HUES48 (cell line): ENCODE results near the gene OR10T2.
"Not testable (repeated sequence)": the region's sequence is repeated elsewhere in the genome, so short reads cannot be mapped to it uniquely, and the experiment has no call there.

ENCODE experiments used
- H3K27ac ChIP-seq: one replicate; pipeline ENCODE4 v1.7.0; 2013; ENCODE audit warnings: low read depth, low read length, inconsistent platforms
- H3K27me3 ChIP-seq: 2 replicates; pipeline ENCODE4 v1.6.1; 2013; ENCODE audit warnings: mild to moderate bottlenecking, low read length; ENCODE audit not compliant: control insufficient read depth, insufficient read depth
- H3K36me3 ChIP-seq: 2 replicates; pipeline ENCODE4 v1.6.1; 2013; ENCODE audit warnings: low read length; ENCODE audit not compliant: control insufficient read depth, insufficient read depth
- H3K4me1 ChIP-seq: 2 replicates; pipeline ENCODE4 v1.6.1; 2013; ENCODE audit warnings: mild to moderate bottlenecking, low read length; ENCODE audit not compliant: control insufficient read depth, insufficient read depth
- H3K4me3 ChIP-seq: 2 replicates; pipeline ENCODE4 v1.5.1; 2013; ENCODE audit warnings: mild to moderate bottlenecking, low read depth, low read length
- H3K9ac ChIP-seq: 2 replicates; pipeline ENCODE4 v1.6.1; 2013; ENCODE audit warnings: mild to moderate bottlenecking, low read depth, low read length, moderate library complexity
- H3K9me3 ChIP-seq: 2 replicates; pipeline ENCODE4 v1.6.1; 2013; ENCODE audit warnings: low read length; ENCODE audit not compliant: control insufficient read depth, insufficient read depth

The OR10T2 gene, protein sequence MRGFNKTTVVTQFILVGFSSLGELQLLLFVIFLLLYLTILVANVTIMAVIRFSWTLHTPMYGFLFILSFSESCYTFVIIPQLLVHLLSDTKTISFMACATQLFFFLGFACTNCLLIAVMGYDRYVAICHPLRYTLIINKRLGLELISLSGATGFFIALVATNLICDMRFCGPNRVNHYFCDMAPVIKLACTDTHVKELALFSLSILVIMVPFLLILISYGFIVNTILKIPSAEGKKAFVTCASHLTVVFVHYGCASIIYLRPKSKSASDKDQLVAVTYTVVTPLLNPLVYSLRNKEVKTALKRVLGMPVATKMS

DNA sequence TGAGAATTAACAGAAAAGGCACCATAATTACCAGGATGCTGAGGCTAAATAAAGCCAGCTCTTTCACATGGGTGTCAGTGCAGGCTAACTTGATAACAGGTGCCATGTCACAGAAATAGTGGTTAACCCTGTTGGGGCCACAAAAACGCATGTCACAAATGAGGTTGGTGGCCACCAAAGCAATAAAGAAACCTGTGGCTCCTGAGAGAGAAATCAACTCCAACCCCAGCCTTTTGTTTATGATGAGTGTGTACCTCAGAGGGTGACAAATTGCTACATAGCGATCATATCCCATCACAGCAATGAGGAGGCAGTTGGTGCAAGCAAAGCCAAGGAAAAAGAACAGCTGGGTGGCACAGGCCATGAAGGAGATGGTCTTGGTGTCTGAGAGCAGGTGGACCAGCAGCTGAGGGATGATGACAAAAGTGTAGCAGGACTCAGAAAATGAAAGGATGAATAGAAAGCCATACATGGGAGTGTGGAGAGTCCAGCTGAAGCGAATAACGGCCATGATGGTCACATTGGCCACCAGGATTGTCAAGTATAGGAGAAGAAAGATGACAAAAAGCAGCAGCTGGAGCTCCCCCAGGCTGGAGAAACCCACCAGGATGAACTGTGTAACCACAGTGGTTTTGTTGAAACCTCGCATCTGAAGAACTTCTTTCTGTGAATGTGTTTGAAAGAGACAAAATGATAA lies at the start of gene OR10T2:
Gene OR10T2, minus strand, starts transcription at position 649 of the 697 bp plus-strand sequence. Its CDS starts 0 bp downstream, at position 649.
- Histone ChIP-seq H3K36me3 (no peaks in the 10 kb centered on the region), H3K4me1 (no peaks in the 10 kb centered on the region), H3K4me3 (no peak within 1 kb of the TSS), H3K9ac (no peak within 1 kb of the TSS), H3K27ac (no peak within 1 kb of the TSS), H3K27me3 (no peaks in the 10 kb centered on the region), H3K9me3 (no peaks in the 10 kb centered on the region)

DNA sequence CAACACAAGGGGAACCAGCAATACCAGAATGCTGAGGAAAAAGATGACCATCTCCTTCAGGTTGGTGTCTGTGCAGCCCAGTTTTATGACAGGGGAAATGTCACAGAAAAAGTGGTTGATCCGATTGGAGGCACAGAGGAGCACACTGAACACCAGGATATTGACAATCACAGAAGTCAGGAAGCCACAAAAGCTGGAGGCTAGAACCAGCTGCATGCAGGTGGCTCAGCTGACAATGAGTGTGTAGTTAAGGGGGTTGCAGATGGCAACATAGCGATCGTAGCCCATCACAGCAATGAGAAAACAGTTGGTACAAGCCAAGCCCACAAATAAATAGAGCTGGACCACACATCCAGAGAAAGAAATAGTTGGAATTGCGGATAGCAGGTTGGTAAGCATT lies 46.1 kb upstream of the OR10T2 start:
- Histone ChIP-seq H3K9me3 (no peaks in the 10 kb centered on the region), H3K4me3 (no peak overlapping the region), H3K36me3 (no peaks in the 10 kb centered on the region), H3K9ac (no peak overlapping the region), H3K27ac (no peak overlapping the region), H3K4me1 (no peaks in the 10 kb centered on the region), H3K27me3 (no peaks in the 10 kb centered on the region)

DNA sequence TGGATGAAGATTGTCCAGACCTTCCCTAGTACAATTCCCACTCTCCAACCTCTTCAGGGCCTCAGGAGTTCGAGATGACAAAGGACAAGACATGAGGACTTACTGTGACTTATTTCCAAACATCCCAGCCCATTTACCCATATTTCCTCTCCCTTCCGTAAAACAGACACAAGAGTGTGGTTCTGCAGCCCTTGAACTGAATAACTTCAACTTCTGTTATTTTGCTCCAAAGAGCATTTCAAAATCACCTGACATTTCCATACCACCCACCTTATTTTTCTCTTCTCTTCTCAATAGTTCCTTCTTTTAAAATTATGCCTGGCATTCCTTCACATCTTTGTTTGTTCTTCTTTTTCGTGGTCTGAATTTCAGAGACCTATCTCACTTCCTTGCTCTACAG lies 35.5 kb upstream of the OR10T2 start:
- Histone ChIP-seq H3K4me1 (no peaks in the 10 kb centered on the region), H3K4me3 (no peak overlapping the region), H3K36me3 (no peaks in the 10 kb centered on the region), H3K27ac (no peak overlapping the region), H3K9me3 (no peaks in the 10 kb centered on the region; the same call in none of the 2 replicates), H3K27me3 (no peaks in the 10 kb centered on the region), H3K9ac (no peak overlapping the region)

DNA sequence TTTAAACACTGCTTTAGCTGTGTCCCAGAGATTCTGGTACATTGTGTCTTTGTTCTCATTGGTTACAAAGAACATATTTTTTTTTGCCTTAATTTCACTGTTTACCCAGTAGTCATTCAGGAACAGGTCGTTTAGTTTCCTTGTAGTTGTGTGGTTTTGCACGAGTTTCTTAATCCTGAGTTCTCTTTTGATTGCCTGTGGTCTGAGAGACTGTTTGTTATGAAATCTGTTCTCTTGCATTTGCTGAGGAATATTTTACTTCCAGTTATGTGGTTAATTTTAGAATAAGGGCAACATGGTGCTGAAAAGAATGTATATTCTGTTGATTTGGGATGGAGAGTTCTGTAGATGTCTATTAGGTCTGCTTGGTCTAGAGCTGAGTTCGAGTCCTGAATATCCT lies 30.9 kb upstream of the OR10T2 start:
- H3K27ac ChIP-seq, H3K27me3 ChIP-seq, H3K4me3 ChIP-seq, H3K36me3 ChIP-seq, H3K4me1 ChIP-seq, H3K9me3 ChIP-seq, H3K9ac ChIP-seq: not testable (repeated sequence)

DNA sequence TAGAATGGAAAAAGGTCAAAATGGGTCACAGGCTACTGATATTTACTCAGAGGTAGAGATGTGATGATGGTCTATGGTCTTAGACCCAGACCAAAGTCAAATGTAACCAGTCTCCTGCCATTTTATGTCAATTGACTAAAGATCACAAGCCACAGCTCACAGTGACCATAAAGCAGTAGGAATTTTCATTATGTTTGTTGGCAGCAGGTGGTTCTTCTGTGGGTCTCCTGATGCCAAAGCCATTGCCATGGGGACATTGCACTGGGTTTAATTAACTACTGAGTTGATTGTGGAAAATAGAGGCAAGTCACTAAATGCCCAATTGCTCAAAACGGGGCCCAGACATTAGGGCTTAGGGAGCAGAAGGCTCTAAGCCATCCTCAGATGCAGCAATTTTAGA lies 26.9 kb upstream of the OR10T2 start, which contains the start of gene OR10K2:
Gene OR10K2, minus strand, starts transcription at position 101 of the 400 bp plus-strand sequence. CDS start 5,371 bp downstream, outside the sequence.
- no peaks in the 10 kb centered on the region for H3K27me3 ChIP-seq
- H3K4me1 ChIP-seq: peaks cover 26% of the 10 kb centered on the region
- H3K9me3 ChIP-seq: no peaks in the 10 kb centered on the region
- no peak within 1 kb of the TSS for H3K4me3 ChIP-seq
- no peak within 1 kb of the TSS for H3K9ac ChIP-seq
- no peak within 1 kb of the TSS for H3K27ac ChIP-seq
- no peaks in the 10 kb centered on the region for H3K36me3 ChIP-seq

DNA sequence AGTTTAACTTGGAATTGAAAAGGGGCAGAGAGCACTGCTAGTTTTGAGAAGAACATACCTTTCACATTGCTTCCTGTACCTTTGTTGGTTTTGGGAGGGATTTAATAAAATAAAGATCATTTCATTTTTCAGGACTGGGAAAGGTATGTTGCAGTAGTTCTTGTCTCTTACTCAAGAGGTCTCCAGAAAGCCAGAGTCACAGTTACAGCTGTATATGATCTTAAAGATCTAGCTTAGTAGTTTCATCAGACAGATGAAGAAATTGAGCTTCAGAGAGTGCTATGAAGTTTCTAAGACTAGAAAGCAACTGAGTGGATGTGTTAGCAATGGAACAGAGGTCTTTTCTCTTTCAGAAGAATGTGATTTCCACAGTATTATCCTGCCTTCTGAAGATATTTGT lies 25.8 kb upstream of the OR10T2 start:
- Histone ChIP-seq H3K4me1 (peaks cover 29% of the 10 kb centered on the region), H3K27me3 (no peaks in the 10 kb centered on the region), H3K36me3 (no peaks in the 10 kb centered on the region)

DNA sequence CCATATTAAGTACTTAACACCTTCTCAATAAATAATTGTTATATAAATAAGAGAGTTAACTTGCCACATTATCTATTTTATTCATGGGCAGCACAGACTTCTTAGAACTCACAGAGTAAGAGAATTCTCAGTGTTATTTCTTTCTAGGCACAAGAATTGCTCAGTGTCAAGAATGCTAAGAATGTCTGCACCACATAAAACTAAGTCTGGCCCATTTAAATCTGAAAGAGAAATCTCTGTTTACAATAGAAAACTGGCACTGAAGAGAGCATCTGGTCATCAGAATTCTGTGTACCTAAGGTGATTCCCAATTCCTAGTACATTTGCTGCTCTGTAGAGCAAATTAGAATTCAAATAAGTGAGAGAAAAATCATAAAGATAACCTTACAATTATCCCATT lies 22.9 kb upstream of the OR10T2 start:
- Histone ChIP-seq H3K9ac (no peak overlapping the region), H3K27me3 (no peaks in the 10 kb centered on the region), H3K36me3 (no peaks in the 10 kb centered on the region), H3K4me3 (peak overlapping the region; percentile 7; the same call in 1 of the 2 replicates), H3K4me1 (peaks cover 29% of the 10 kb centered on the region), H3K9me3 (no peaks in the 10 kb centered on the region), H3K27ac (peak overlapping the region; percentile 22)

More for the DNA sequence above, 25.8 kb upstream of the OR10T2 start:
- H3K4me3 ChIP-seq: no peak overlapping the region
- no peaks in the 10 kb centered on the region for H3K9me3 ChIP-seq
- H3K27ac ChIP-seq: no peak overlapping the region
- H3K9ac ChIP-seq: no peak overlapping the region

DNA sequence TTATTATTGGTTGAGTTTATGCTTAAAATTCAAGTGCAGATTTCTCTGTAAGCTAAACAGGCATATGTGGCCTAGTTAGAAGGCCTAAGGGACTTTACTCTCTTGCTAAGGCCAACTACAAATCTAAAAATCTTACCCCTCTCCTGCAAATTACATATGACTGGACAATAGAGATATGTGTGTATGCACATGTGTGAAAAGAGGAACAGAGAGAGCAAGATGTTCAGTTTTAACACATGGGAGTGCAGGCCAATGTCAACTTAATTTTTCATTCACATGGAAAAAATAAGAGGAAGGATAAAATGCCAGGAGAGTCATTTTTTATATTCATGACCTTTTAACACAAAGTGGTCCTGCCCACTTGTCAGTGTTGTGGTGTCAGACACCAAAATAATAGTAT lies 18.3 kb upstream of the OR10T2 start:
- H3K9me3 ChIP-seq: no peaks in the 10 kb centered on the region
- no peak overlapping the region for H3K9ac ChIP-seq
- no peak overlapping the region for H3K4me3 ChIP-seq
- H3K27me3 ChIP-seq: no peaks in the 10 kb centered on the region
- no peaks in the 10 kb centered on the region for H3K36me3 ChIP-seq
- H3K27ac ChIP-seq: no peak overlapping the region
- peaks cover 15% of the 10 kb centered on the region for H3K4me1 ChIP-seq

DNA sequence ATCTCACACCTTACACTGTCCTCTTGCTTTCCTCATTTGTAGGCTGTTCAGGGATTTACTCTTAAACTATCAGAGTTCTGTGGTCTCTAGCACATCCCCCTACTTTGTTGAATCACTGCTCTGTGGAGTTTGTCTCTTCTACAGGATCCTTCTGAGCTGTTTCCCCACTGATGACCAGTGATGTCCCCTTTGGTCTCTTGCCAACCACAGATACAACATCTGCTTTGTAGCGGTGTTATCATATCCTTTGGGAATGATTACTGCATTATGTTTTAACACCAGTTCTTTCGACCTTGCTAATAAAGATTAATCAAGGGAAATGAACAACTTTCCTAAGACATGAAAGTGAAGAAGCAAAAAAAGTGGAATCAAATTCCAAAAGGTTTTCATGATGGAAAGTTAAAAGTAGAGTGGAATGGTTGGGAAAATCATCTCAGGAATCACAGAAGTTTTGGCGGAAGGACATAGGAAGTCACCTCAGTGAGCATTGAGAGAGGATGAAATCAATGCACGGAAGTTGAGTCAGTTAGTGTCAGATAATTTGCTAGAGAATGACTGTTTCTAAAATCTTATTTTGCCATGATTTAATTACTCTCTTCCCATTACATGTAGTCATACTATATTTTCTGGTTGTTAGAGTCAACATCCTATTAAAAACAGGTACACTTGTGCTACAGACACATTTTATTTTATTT lies 15.5 kb upstream of the OR10T2 start:
- no peaks in the 10 kb centered on the region for H3K4me1 ChIP-seq
- no peak overlapping the region for H3K4me3 ChIP-seq
- H3K27ac ChIP-seq: no peak overlapping the region
- no peaks in the 10 kb centered on the region for H3K9me3 ChIP-seq
- no peaks in the 10 kb centered on the region for H3K27me3 ChIP-seq
- H3K9ac ChIP-seq: no peak overlapping the region
- no peaks in the 10 kb centered on the region for H3K36me3 ChIP-seq

DNA sequence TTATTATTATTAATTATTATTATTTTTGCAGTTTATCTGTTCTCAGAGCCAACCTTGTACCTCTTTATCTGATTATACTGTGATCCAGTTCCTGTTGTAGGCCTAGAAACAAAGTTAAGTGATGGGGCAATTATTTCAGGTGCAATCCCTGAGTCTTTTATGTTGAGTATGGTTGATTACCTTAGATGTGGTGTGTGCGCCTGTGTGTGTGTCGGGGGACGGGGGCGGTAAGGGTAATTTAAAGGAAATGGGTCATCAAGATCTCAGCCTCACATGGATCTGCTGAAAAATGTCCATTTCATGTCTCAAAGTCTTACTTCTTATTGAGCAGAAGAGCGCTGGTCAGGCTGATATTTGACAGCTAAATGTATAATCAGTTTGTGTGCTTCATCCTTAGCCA lies 7.8 kb upstream of the OR10T2 start:
- H3K27me3 ChIP-seq: no peaks in the 10 kb centered on the region
- no peak overlapping the region for H3K27ac ChIP-seq
- H3K9ac ChIP-seq: no peak overlapping the region
- H3K4me1 ChIP-seq: no peaks in the 10 kb centered on the region
- no peaks in the 10 kb centered on the region for H3K36me3 ChIP-seq
- H3K4me3 ChIP-seq: no peak overlapping the region
- no peaks in the 10 kb centered on the region for H3K9me3 ChIP-seq

DNA sequence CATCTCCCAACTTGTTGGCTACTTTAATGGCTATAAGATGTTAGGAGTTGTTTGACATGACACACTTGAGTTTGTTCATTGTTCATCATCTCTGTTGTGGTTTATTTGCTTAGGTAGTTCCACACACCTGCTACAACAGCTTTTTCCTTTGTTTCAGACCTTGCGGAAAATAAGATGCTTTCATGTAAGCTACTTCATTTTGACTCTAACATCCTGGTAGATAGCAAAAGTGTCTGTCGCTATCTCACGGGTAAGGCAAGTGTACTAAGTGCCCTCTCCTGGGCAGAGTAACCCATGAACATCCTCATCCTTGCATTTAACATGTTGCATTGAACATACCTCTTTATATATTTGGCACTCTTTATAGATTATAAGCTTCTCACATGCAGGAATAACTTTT lies 1.6 kb upstream of the OR10T2 start:
- H3K27me3 ChIP-seq: no peaks in the 10 kb centered on the region
- no peak overlapping the region for H3K9ac ChIP-seq
- H3K27ac ChIP-seq: no peak overlapping the region
- no peaks in the 10 kb centered on the region for H3K4me1 ChIP-seq
- no peaks in the 10 kb centered on the region for H3K36me3 ChIP-seq
- no peaks in the 10 kb centered on the region for H3K9me3 ChIP-seq
- H3K4me3 ChIP-seq: no peak overlapping the region
